GM19193 (cell line): ENCODE results near the gene ARMC10.

Experiments
- POLR2A ChIP-seq: IDR thresholded peaks from 4 replicates; pipeline ENCODE4 v1.6.1; 2011; ENCODE audit not compliant: insufficient read depth, insufficient read length; ENCODE audit errors: extremely low read depth

The ARMC10 gene

GRCh38 chr7:103117465-103117864 lies 42.5 kb downstream of the ARMC10 start:
- no peak for TF ChIP-seq POLR2A

GRCh38 chr7:103119791-103120291 lies 44.9 kb downstream of the ARMC10 start:
- TF ChIP-seq POLR2A = no peak

DNA sequence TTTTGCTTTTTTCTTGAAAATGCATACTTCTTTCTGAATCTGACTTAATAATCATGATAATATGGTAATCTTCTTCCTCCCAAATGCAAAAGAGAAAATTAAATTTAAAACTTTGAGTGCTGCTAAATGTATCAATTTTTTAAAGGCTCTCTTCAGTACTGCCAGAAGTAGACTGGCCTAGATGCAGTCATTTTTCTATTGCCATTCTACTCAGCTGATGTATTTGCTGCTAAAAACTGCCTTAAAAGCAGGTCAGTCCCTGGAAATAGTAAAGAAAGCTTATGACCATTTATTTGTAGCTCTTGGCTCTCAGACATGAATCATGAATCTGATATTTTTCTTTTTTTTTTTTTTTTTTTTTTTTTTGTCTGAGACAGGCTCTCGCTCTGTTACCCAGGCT lies 45.4 kb downstream of the ARMC10 start:
- TF ChIP-seq POLR2A = no peak

DNA sequence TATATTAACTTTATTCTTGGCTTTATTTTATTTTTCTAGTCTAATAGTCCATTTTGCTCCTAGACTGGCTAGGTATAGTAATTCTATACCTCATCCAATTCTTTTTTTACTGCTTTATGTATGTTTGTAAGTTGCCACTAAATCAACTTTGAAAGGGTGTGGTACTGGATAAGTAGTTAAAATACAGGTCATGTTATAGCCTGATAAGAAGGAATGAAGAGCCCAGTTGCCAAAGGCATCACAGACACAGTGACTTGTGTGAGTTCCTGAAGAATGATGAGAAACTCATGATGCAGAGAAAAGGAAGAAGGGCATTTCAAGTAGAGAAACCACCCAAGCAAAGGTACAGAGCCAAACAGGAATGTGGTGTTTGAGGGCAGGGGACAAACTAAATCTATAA lies 46.7 kb downstream of the ARMC10 start:
- TF ChIP-seq POLR2A = no peak

GRCh38 chr7:103123529-103123928 lies 48.6 kb downstream of the ARMC10 start:
- TF ChIP-seq POLR2A = no peak

GRCh38 chr7:103124429-103124979 lies 49.6 kb downstream of the ARMC10 start:
- no peak for TF ChIP-seq POLR2A

DNA sequence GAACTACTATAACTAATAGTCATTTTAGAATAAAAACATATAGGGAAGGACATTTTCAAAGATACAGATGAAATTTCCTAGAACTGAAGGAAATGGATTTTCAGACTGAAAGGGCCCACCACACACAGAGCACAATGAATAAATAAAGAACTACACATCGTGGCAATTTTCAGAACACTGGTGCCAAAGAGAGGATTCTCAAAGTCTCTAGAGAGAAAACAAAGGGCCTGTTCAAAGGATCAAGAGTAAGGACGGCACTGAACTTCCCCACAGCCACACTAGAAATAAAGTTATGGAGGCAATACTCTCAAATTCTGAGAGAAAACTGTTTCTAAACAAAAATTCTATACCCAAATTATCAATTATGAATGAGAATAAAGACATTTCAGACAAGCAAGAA lies 52.1 kb downstream of the ARMC10 start:
- TF ChIP-seq POLR2A = no peak

DNA sequence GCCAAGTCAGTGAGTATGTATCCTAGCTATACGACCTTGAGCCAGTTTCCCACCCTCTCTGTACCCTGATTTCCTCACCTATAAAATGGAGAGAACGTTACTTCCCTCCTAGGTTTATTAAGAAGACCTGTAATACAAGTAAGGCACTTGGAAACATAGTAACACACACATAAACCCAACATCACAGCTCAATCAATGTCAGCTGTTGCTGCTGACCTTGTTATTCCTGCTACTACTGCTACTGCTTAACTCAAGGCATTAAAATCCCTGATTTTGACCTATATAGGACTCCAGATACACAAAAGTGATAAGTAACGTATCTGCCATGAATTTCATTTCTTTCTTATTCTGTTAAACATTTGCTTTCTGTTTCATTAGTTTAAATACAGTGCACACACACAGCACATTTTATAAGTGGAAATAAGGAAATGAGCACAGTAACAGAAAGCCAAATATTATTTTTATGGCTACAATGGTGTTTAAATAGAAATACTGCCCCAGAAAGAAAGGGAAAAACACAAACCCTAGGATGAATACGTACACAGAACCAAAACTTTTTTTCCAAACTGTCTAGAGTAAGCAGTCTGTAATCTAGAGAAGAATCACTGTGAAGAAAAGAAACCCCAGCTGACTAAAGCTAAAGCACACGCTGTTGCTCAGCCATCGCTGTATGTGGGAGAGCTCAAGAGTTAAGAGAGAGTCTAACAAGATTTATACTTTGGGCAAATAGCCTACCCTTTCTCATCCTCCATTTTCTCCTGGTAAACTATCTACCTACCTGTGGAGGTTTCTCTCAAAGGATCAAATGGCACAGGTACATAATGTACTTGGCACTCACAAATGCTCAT lies 55.0 kb downstream of the ARMC10 start:
- no peak for TF ChIP-seq POLR2A

DNA sequence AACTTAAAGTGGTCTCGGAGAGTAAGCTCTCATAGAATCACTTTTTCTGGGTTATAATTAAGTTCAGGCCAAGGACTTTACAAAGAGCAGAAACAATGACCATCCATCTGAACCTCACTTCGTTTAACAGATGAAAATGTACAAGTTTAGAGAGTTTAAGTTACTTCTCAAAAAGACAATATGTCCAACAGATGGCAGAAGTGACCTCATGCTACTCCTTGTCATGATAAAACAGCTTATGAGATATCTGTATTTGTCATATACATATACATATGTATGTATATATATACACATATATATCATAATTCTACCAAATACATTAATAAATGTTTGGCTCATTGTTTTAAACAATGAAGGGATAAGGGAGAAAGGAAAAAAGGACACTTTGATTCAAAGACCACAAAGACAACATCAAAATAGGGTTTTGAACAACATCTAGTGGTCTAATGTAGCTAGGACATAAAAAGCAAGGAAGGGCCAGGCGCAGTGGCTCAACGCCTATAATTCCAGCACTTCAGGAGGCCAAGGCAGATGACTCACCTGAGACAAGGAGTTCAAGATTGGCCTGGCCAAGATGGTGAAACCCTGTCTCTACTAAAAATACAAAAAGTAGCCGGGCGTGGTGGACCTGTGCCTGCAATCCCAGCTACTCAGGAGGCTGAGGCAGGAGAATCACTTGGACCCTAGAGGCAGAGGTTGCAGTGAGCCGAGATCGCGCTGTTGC lies 56.1 kb downstream of the ARMC10 start:
- TF ChIP-seq POLR2A = no peak

GRCh38 chr7:103132995-103133688 lies 58.2 kb downstream of the ARMC10 start:
- TF ChIP-seq POLR2A = no peak

DNA sequence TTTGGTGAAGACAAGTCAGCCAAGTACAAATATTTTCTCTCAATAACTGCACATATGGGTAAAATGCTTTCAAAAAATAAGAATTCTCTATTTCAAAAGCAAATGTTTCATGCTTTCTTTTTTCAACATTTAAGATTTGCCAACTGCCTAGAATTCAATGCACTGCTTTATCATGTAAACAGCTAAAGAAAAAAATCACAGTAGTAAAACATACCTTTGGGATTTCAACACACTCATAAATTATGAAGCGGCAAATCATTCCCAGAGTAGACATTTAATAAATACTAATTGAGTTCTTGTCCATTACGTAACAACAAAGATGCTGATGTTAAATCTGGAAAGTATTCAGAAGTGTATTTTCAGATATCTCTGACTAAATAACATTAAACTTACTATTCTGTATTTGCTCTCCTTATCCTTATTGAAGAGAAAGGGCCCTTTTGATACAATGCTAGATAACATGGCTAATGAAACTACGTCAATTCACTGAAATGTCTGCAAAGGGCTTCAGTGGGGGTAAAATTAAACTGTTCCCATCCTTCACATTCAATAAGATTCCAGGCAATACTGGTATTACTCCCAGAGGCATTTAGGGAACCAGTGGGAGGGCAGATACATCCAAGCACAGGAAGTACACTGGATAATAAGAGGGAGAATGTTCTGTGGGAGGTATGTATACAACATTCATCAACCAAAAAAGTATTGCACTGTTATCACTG lies 60.1 kb downstream of the ARMC10 start:
- TF ChIP-seq POLR2A = no peak

DNA sequence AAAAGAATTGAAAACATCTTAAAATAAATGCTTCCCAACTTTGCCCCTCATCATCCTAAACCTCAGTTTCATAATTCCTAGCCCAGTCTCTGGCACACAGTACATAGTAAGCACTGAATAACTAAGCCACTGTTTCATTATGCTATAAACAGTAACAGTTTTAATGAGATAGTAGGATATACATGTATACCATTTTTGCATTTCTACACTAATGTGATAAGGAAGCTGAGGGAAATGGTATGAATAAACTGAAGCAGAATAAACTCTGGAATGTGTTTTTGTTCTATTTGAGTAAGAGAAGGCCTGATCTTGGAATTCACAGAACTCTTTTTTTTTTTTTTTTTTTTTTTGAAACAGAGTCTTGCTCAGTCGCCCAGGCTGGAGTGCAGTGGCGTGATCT lies 65.1 kb downstream of the ARMC10 start:
- no peak for TF ChIP-seq POLR2A

DNA sequence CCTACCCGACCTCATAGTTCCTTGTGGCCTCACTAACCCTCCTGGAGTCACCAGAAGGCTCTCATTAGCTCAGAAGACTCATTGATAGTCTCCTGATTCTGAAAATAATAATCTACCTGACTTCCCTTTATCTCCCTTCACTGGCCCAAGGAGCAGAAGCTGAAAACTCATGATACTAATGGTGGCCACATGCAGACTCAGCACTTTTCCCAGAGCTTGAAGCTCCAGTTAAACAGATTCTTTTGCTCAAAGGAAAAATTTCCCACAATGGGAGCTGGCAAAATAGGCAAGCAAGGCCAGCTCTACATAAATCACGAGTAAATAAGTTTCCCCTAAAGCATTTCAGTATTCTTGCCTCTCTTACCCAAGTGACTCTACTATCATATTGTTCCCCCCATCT lies 65.7 kb downstream of the ARMC10 start:
- TF ChIP-seq POLR2A = no peak

- TF ChIP-seq POLR2A = no peak
Measured at GRCh38 chr7:103141753-103142404, 66.9 kb downstream of the ARMC10 start.
